Measurements from ENCODE around the gene PHLDB1.

The PHLDB1 gene

GRCh38 chr11:118623269-118623655 is 15.8 kb downstream of the PHLDB1 start:
- no peak for DNase-seq

DNA sequence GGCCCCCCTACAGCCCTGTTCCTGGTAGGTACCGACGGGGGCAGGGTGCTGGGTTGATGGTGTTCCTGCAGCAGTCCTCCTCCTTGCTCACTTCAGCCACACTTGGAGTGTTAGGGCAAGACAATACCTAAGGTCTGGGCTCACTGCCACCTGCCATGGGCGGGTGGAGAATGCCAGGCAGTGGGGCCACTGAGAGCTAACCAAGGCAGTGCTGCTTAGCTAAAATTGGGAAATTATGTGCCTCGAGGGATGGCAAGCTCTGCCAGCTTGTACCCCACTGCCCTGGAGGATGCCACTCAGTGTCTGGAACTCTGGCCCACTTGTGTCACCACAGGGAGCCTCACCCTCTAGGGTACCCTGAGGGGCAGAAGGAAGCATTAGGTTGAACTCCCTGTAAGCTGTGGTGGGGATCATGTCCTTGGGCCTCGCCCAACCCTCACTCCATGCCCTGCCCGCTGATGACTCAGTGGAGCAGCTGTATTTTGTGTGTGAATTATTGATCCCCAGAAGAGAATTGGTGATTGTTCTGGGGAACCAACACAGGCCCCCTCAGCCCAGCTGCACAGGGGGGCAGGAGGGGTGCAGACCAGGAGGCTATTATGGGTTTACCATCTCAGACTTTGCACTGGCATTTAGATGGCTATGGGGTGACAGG is 17.7 kb downstream of the PHLDB1 start:
- DNase-seq = no peak

- no peak for DNase-seq
These were observed 18.6 kb downstream of the PHLDB1 start for GRCh38 chr11:118625976-118626375.

- no peak for DNase-seq
These were observed 20.2 kb downstream of the PHLDB1 start for GRCh38 chr11:118627566-118627965.

GRCh38 chr11:118628031-118628430 is 20.6 kb downstream of the PHLDB1 start:
- DNase-seq = no peak

DNA sequence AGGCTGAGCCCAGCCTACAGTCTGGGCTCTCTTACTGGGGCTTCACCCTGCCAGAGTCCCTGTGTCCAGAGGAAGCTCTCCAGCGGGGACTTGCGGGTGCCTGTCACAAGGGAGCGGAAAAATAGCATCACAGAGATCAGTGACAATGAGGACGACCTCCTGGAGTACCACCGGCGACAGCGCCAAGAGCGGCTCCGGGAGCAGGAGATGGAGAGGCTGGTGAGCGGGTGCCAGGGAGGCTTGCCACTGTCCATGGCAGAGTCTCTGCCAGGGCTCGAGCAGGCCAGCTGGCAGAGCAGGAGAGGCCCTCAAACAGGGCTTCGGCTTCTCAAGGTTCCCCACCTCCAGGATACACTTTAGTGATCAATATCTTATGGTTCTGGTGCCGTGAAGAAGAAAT is 21.0 kb downstream of the PHLDB1 start:
- no peak for DNase-seq

GRCh38 chr11:118628861-118629549 is 21.6 kb downstream of the PHLDB1 start:
- no peak for DNase-seq

DNA sequence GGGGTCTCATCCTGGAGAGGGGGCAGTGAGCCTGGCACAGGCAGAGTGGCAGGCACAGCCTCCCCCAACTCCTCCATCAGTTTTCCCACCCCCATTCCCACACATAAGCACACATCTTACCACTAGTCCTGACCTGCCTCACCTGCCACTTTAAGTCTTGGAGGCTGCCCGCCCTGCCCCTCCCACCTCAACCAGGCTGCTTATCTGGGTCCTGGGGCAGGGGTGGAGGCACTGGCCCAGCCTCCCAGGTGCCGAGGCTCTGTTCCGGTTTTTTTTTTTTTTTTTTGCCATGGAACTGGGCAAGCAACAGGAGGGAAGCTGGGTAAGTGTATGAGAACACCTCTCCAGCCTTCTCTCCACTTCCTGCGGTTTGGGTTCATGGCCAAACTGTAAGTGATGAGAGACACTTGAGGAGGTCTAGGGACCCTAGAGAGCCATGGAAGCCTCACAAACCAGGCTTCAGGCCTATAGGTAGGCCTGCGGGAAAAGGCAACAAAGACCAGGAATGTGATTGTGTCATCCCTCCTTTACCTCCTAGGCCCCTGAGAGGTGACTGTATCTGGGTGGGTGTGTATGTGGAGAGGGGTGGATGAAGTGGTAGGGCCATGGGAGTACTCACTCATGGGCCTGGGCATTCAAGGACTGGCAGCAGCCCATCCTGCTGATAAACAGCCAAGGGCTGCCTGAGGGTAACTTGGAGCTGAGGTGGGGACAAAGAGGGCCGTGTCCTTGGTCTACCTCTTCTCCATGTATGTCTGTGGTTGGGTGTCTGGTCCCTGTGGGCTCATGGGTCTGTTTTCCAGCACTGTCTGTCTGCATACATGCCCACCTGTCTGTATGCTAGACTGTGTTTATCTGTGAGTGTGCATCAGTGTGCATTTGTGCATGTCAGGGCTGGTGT is 22.6 kb downstream of the PHLDB1 start:
- DNase-seq = no peak

GRCh38 chr11:118631142-118631909 is 23.9 kb downstream of the PHLDB1 start:
- DNase-seq = no peak

- DNase-seq = no peak
These were observed 25.3 kb downstream of the PHLDB1 start for GRCh38 chr11:118632577-118633318.

DNA sequence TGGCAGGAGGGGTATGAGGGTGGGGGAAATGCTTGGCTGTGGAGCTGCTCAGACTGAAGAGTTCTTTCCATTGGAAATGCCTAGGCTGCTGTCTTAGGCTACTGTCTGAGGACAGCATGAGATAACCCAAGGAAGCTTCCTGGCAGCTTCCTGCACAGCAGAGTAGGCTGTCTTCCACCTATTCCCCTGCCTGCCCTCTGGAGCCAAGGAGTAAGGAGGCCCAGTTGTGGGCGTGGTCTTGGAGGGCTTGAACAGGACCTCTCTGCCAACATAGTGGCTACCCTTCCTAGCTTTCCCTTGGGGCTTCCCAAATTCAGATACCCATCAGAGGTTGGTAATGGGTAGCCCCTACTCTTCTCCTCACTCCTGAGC is 25.9 kb downstream of the PHLDB1 start:
- no peak for DNase-seq

DNA sequence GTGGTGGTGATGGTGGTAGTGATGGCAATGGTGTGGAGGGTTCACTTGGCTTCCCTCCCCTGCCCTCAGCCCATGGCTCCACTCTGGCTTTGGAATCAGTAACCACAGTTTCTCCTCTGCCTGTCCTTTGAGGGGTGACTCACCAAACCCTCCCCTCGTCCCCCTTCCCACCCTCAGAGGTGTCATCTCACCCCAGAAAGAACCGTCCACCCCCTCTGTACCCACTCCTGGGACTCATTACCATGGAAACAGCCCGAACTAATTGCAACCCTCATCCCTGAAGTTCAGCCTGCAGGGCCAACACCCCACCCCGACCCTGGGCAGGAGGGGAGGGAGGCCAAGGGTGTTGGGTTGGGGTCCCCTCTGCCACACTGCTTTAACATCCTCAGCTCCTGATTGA is 26.6 kb downstream of the PHLDB1 start:
- DNase-seq = no peak

- DNase-seq = no peak
These were observed 27.2 kb downstream of the PHLDB1 start for GRCh38 chr11:118634431-118635236.

- no peak for DNase-seq
These were observed 27.8 kb downstream of the PHLDB1 start for GRCh38 chr11:118635237-118635591.

- DNase-seq = no peak
These were observed 28.2 kb downstream of the PHLDB1 start for GRCh38 chr11:118635642-118636041.

DNA sequence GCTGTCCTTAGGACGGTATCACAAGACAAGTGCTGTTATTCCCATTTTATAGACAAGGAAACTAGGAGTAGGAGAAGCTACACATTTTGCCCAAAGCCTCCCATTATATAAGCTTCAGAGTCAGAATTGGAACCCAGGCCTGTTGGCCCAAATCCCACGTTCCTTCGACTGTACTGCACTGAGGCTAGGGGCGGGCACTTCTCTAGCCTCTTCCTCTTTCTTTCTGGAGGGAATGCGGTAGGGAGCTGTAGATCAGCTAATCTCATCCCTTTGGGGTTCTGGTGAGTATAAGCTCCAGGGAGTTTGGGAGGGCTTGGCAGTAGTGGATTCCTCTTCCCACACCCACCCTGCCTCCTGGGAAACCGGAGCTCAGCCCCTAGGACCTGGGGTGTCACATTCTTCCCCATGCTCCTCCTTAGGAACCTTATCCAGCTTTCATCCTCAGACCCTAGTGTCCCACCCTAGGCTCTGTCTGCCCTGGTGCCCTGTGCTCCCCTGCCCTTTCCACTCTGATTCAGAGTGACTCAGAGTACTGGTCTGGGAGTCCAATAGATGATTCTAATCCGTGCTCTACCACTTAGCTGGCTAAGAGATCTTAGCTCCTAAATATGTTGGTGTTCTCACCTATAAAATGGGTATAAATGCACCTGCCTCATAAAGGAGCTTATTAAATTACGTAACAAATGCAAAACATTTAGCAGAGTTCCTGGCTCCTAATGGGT is 29.3 kb downstream of the PHLDB1 start:
- DNase-seq = no peak

DNA sequence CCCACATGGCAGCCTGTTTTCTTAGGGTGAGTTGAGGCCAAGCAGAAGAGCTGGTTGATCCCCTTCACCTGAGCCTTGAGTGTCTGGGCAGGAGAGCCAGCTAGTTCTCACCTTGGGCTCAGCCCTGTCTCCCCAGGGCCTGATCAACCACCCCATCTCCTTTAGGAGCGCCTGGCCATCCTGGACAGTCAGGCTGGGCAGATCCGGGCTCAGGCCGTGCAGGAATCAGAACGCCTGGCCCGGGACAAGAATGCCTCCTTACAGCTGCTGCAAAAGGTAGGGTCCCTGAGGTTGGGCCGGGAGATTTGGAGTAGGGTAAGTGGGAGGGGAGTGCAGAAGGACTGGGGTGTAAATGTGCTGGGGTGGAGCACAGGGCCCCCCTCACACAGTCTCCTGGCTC is 31.3 kb downstream of the PHLDB1 start:
- no peak for DNase-seq

GRCh38 chr11:118639899-118640298 is 32.5 kb downstream of the PHLDB1 start:
- DNase-seq = no peak

- no peak for DNase-seq
These were observed 33.1 kb downstream of the PHLDB1 start for GRCh38 chr11:118640332-118641154.
